HepG2 (cell line): Measurements from ENCODE around the gene IGF1. TPM values are rescaled to one million over a fixed set of nuclear protein-coding genes. Genes with fewer than 3 reads are reported as not detected.

Experiments
- ATAC-seq: fragments of 200-7000 bp; cut with Tn5 transposase; 3 replicates; pipeline ENCODE4 v1.9.1; 2020; ENCODE audit warnings: mild to moderate bottlenecking, moderate library complexity
- BruUV-seq: library from RNA; stranded (reverse); fragments of 400-500 nt; replicated peaks from 2 replicates; lab custom pipeline; 2021; lab: Mats Ljungman, UMichigan
- CTCF ChIA-PET: fragments of 300-600 bp; formaldehyde crosslinking; extraction: SDS; loops from one replicate; lab custom pipeline; 2021; ENCODE audit warnings: low total read pairs, inconsistent platforms, low intra/inter-chr PET ratio; lab: Yijun Ruan, JAX
- POLR2A ChIA-PET: fragments of 350-600 bp; sonication (Branson Sonifier 250); formaldehyde crosslinking; loops from one replicate; lab custom pipeline; 2020; ENCODE audit warnings: antibody characterized with exemption, inconsistent platforms; lab: Yijun Ruan, JAX
- DNase-seq: peaks from one replicate; pipeline ENCODE4 v3.0.0-alpha.2; 2015; ENCODE audit warnings: low spot score
- FAIRE-seq: peaks from 3 replicates; lab custom pipeline; 2011; peaks lifted over from hg19 to GRCh38; lab: Jason Lieb, UNC
- H2AFZ ChIP-seq: one replicate; pipeline ENCODE4 v1.6.1; 2011; ENCODE audit warnings: low read length, inconsistent platforms
- H3K27ac ChIP-seq: fragments of 300-600 bp; 3 replicates; pipeline ENCODE4 v1.8.0; 2011; ENCODE audit warnings: mixed run types, mild to moderate bottlenecking, mixed read lengths, low read length, inconsistent platforms; ENCODE audit not compliant: insufficient read depth; ENCODE audit errors: extremely low read length
- H3K27me3 ChIP-seq, 2 experiments: fragments of 200-600 bp in 1 of 2; 2 replicates in 1 of 2; 3 replicates in 1 of 2; pipeline versions ENCODE4 v1.6.0 to v1.8.0; 2011; ENCODE audit warnings: low read length in 2 of 2, mild to moderate bottlenecking in 2 of 2, moderate library complexity in 2 of 2, inconsistent platforms in 1 of 2; ENCODE audit not compliant: insufficient read depth in 2 of 2, control insufficient read depth in 1 of 2
- H3K36me3 ChIP-seq, 2 experiments: fragments of 200-600 bp in 1 of 2; replicated peaks in 1 of 2; 2 replicates in 1 of 2; 3 replicates in 1 of 2; pipeline versions ENCODE4 v1.5.1 to v1.8.0; 2011; ENCODE audit warnings: low read length in 2 of 2, inconsistent platforms in 1 of 2; ENCODE audit not compliant: insufficient read depth in 2 of 2, control insufficient read depth in 1 of 2
- H3K4me1 ChIP-seq: 2 replicates; pipeline ENCODE4 v1.5.1; 2012; ENCODE audit warnings: low read length, inconsistent platforms; ENCODE audit not compliant: insufficient read depth
- H3K4me2 ChIP-seq: 2 replicates; pipeline ENCODE4 v1.6.0; 2011; ENCODE audit warnings: low read depth, low read length, inconsistent platforms
- H3K4me3 ChIP-seq, 3 experiments: fragments of 200-600 bp in 1 of 3; sonication (generic), shearing (Covaris generic) in 1 of 3; replicated peaks in 1 of 3; 2 replicates each; pipeline ENCODE4 v1.5.1; 2011 to 2016; ENCODE audit warnings: low read length in 3 of 3, inconsistent platforms in 2 of 3, low read depth in 2 of 3, mild to moderate bottlenecking in 2 of 3, control low read depth in 1 of 3, mixed read lengths in 1 of 3; ENCODE audit not compliant: insufficient read depth in 1 of 3
- H3K79me2 ChIP-seq: one replicate; pipeline ENCODE4 v1.6.1; 2011; ENCODE audit warnings: low read length, inconsistent platforms; ENCODE audit not compliant: insufficient read depth
- H3K9ac ChIP-seq: 2 replicates; pipeline ENCODE4 v1.6.0; 2011; ENCODE audit warnings: mild to moderate bottlenecking, low read depth, low read length, inconsistent platforms; ENCODE audit not compliant: insufficient read depth
- H3K9me3 ChIP-seq: 2 replicates; pipeline ENCODE4 v1.5.1; 2012; ENCODE audit warnings: mild to moderate bottlenecking, low read length
- H4K20me1 ChIP-seq: 2 replicates; pipeline ENCODE4 v1.6.0; 2011; ENCODE audit warnings: inconsistent platforms, mild to moderate bottlenecking, low read length, moderate library complexity; ENCODE audit not compliant: insufficient read depth
- DNMT3B ChIP-seq: conservative IDR thresholded peaks from 2 replicates; pipeline ENCODE4 v1.6.1; 2016; ENCODE audit warnings: missing biosample characterization, control low read depth
- ETS1 ChIP-seq: sonication (generic); formaldehyde crosslinking; IDR thresholded peaks from 2 replicates; pipeline ENCODE4 v1.4.0; 2020; ENCODE audit warnings: missing genetic modification reagents
- HMGA1 ChIP-seq: sonication (generic); formaldehyde crosslinking; conservative IDR thresholded peaks from 2 replicates; pipeline ENCODE4 v1.4.0; 2020; ENCODE audit warnings: missing genetic modification reagents
- SALL1 ChIP-seq: sonication (generic); formaldehyde crosslinking; IDR thresholded peaks from 2 replicates; pipeline ENCODE4 v1.8.0; 2022; ENCODE audit warnings: mild to moderate bottlenecking, missing genetic modification reagents
- SP1 ChIP-seq, 2 experiments: fragments of 450-650 bp in 1 of 2; sonication (generic) in 1 of 2; formaldehyde crosslinking in 1 of 2; IDR thresholded peaks; 2 replicates each; pipeline versions ENCODE4 v1.4.0 to v1.6.1; 2016 to 2020; ENCODE audit warnings: missing genetic modification reagents in 1 of 2
- TARDBP ChIP-seq: sonication (generic); formaldehyde crosslinking; IDR thresholded peaks from 2 replicates; pipeline ENCODE4 v1.8.0; 2022; ENCODE audit warnings: mild to moderate bottlenecking, missing genetic modification reagents
- ZNF441 ChIP-seq: sonication (generic); formaldehyde crosslinking; IDR thresholded peaks from 2 replicates; pipeline ENCODE4 v1.7.0; 2021; ENCODE audit warnings: missing genetic modification reagents, borderline replicate concordance
- ZNF629 ChIP-seq: sonication (generic); formaldehyde crosslinking; conservative IDR thresholded peaks from 2 replicates; pipeline ENCODE4 v1.5.0; 2020; ENCODE audit warnings: missing genetic modification reagents
- WGBS: methylation state at CpG from one replicate; pipeline ENCODE4 v1.1.6; 2017; ENCODE audit warnings: low lambda C conversion rate; 5-methylcytosine and 5-hydroxymethylcytosine counted together
- in situ Hi-C: cut with HindIII; loops from 2 replicates; pipeline ENCODE4 v1.10.0; 2017; ENCODE audit warnings: low pct_unique_long_range_greater_than_20kb; ENCODE audit not compliant: extremely low pct_ligation_motif_present
- intact Hi-C: fragments of 100-400 bp; cut with micrococcal nuclease; formaldehyde crosslinking; loops from one replicate; pipeline ENCODE4 v1.10.0; 2022; ENCODE audit not compliant: unreplicated experiment
- polyA plus RNA-seq, 8 experiments: library from polyadenylated mRNA; depleted of rRNA in 3 of 8; stranded (reverse) in 7 of 8; unstranded in 1 of 8; fragments of >200 nt; fragmentation: Illumina TruSeq in 4 of 8; extraction: Trizol in 4 of 8; gene quantifications; 2 replicates each; pipeline versions ENCODE4 v1.2.1 to v1.2.3, GENCODE V29; 2011 to 2016; ENCODE audit warnings: low read depth in 4 of 8, missing spikeins in 1 of 8, mixed read lengths in 1 of 8; ENCODE audit not compliant: insufficient read depth in 1 of 8
- total RNA-seq, 5 experiments: library from RNA; depleted of rRNA; stranded (reverse); fragments of >200 nt; fragmentation: Illumina TruSeq; extraction: Trizol; gene quantifications; 2 replicates each; pipeline ENCODE4 v1.2.3, GENCODE V29; 2016; ENCODE audit warnings: low read depth in 1 of 5
- TF ChIP-seq, protein P1 (sequence below): sonication (generic); formaldehyde crosslinking; IDR thresholded peaks from 2 replicates; pipeline ENCODE4 v1.8.1; 2022; ENCODE audit warnings: low read depth, mild to moderate bottlenecking, missing genetic modification reagents
- TF ChIP-seq, protein P2 (sequence below): sonication (generic); formaldehyde crosslinking; IDR thresholded peaks from 2 replicates; pipeline ENCODE4 v1.9.0; 2021; ENCODE audit warnings: missing genetic modification reagents, mild to moderate bottlenecking, borderline replicate concordance
- TF ChIP-seq, protein P3 (sequence below): sonication (generic); formaldehyde crosslinking; IDR thresholded peaks from 2 replicates; pipeline ENCODE4 v1.9.0; 2021; ENCODE audit warnings: missing genetic modification reagents, borderline replicate concordance
- TF ChIP-seq, protein P4 (sequence below): IDR thresholded peaks from 2 replicates; pipeline ENCODE4 v1.4.0; 2020; ENCODE audit warnings: mild to moderate bottlenecking, missing genetic modification reagents

The IGF1 gene
- total and polyA plus RNA-seq, 2 of the 13 experiments (the other 11 are each of a cell fraction or from before 2014, with no cell fraction given) = not detected

GRCh38 chr12:102369876-102370275 lies 110.5 kb downstream of the IGF1 start:
- Histone ChIP-seq H3K4me3 (no peak overlapping the region), H3K9ac (no peak overlapping the region), H3K36me3 (no peaks in the 10 kb centered on the region), H2AFZ (no peak overlapping the region), H3K79me2 (no peaks in the 10 kb centered on the region), H3K9me3 (no peaks in the 10 kb centered on the region), H3K4me2 (no peak overlapping the region), H4K20me1 (no peaks in the 10 kb centered on the region), H3K4me1 (no peaks in the 10 kb centered on the region), H3K27me3 (no peaks in the 10 kb centered on the region), H3K27ac (no peak overlapping the region)
- DNase-seq (no peak), ATAC-seq (no peak), FAIRE-seq (no peak)
- 4% methylated on average over 2 of the region's 2 CpGs for WGBS
- in situ Hi-C loops (no loop called here), intact Hi-C loops (no loop called here)
- CTCF ChIA-PET = no interaction called here
- BruUV-seq = no TSS peak
- POLR2A ChIA-PET = no interaction called here
- TF ChIP-seq ETS1 (CRISPR knock-in tag) (no peak), TARDBP (CRISPR knock-in tag) (no peak), ZNF629 (CRISPR knock-in tag) (no peak), HMGA1 (CRISPR knock-in tag) (no peak), ZNF441 (CRISPR knock-in tag) (no peak), DNMT3B (CRISPR knock-in tag) (no peak), SALL1 (CRISPR knock-in tag) (no peak), SP1 (IDR thresholded peaks at IDR 0.05) (no peak), SP1 (CRISPR knock-in tag; IDR thresholded peaks at IDR 0.05) (no peak)
- TF ChIP-seq, protein P1, sequence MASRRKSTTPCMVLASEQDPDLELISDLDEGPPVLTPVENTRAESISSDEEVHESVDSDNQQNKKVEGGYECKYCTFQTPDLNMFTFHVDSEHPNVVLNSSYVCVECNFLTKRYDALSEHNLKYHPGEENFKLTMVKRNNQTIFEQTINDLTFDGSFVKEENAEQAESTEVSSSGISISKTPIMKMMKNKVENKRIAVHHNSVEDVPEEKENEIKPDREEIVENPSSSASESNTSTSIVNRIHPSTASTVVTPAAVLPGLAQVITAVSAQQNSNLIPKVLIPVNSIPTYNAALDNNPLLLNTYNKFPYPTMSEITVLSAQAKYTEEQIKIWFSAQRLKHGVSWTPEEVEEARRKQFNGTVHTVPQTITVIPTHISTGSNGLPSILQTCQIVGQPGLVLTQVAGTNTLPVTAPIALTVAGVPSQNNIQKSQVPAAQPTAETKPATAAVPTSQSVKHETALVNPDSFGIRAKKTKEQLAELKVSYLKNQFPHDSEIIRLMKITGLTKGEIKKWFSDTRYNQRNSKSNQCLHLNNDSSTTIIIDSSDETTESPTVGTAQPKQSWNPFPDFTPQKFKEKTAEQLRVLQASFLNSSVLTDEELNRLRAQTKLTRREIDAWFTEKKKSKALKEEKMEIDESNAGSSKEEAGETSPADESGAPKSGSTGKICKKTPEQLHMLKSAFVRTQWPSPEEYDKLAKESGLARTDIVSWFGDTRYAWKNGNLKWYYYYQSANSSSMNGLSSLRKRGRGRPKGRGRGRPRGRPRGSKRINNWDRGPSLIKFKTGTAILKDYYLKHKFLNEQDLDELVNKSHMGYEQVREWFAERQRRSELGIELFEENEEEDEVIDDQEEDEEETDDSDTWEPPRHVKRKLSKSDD (CRISPR knock-in tag) = no peak
- TF ChIP-seq, protein P2, sequence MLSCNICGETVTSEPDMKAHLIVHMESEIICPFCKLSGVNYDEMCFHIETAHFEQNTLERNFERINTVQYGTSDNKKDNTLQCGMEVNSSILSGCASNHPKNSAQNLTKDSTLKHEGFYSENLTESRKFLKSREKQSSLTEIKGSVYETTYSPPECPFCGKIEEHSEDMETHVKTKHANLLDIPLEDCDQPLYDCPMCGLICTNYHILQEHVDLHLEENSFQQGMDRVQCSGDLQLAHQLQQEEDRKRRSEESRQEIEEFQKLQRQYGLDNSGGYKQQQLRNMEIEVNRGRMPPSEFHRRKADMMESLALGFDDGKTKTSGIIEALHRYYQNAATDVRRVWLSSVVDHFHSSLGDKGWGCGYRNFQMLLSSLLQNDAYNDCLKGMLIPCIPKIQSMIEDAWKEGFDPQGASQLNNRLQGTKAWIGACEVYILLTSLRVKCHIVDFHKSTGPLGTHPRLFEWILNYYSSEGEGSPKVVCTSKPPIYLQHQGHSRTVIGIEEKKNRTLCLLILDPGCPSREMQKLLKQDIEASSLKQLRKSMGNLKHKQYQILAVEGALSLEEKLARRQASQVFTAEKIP = no peak
- TF ChIP-seq, protein P3, sequence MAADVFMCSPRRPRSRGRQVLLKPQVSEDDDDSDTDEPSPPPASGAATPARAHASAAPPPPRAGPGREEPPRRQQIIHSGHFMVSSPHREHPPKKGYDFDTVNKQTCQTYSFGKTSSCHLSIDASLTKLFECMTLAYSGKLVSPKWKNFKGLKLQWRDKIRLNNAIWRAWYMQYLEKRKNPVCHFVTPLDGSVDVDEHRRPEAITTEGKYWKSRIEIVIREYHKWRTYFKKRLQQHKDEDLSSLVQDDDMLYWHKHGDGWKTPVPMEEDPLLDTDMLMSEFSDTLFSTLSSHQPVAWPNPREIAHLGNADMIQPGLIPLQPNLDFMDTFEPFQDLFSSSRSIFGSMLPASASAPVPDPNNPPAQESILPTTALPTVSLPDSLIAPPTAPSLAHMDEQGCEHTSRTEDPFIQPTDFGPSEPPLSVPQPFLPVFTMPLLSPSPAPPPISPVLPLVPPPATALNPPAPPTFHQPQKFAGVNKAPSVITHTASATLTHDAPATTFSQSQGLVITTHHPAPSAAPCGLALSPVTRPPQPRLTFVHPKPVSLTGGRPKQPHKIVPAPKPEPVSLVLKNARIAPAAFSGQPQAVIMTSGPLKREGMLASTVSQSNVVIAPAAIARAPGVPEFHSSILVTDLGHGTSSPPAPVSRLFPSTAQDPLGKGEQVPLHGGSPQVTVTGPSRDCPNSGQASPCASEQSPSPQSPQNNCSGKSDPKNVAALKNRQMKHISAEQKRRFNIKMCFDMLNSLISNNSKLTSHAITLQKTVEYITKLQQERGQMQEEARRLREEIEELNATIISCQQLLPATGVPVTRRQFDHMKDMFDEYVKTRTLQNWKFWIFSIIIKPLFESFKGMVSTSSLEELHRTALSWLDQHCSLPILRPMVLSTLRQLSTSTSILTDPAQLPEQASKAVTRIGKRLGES (CRISPR knock-in tag) = no peak
- TF ChIP-seq, protein P4, sequence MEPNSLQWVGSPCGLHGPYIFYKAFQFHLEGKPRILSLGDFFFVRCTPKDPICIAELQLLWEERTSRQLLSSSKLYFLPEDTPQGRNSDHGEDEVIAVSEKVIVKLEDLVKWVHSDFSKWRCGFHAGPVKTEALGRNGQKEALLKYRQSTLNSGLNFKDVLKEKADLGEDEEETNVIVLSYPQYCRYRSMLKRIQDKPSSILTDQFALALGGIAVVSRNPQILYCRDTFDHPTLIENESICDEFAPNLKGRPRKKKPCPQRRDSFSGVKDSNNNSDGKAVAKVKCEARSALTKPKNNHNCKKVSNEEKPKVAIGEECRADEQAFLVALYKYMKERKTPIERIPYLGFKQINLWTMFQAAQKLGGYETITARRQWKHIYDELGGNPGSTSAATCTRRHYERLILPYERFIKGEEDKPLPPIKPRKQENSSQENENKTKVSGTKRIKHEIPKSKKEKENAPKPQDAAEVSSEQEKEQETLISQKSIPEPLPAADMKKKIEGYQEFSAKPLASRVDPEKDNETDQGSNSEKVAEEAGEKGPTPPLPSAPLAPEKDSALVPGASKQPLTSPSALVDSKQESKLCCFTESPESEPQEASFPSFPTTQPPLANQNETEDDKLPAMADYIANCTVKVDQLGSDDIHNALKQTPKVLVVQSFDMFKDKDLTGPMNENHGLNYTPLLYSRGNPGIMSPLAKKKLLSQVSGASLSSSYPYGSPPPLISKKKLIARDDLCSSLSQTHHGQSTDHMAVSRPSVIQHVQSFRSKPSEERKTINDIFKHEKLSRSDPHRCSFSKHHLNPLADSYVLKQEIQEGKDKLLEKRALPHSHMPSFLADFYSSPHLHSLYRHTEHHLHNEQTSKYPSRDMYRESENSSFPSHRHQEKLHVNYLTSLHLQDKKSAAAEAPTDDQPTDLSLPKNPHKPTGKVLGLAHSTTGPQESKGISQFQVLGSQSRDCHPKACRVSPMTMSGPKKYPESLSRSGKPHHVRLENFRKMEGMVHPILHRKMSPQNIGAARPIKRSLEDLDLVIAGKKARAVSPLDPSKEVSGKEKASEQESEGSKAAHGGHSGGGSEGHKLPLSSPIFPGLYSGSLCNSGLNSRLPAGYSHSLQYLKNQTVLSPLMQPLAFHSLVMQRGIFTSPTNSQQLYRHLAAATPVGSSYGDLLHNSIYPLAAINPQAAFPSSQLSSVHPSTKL (CRISPR knock-in tag) = no peak
